Natural killer cell (primary cell): ENCODE measurements around the gene TENM4. TPM values are rescaled to one million over a fixed set of nuclear protein-coding genes. Genes with fewer than 3 reads are reported as not detected.
"Not testable (repeated sequence)": the region's sequence is repeated elsewhere in the genome, so short reads cannot be mapped to it uniquely, and the experiment has no call there.

Source experiments
- ATAC-seq, 3 donors: fragments of 150-1000 bp in 2 of 3; fragments of 200-7000 bp in 1 of 3; cut with Tn5 transposase; 1 replicate in 1 of 3; 2 replicates in 2 of 3; pipeline ENCODE4 v1.10.0; 2021; ENCODE audit warnings: mild to moderate bottlenecking in 2 of 3, moderate library complexity in 2 of 3
- DNase-seq, 2 donors: peaks; one replicate each; pipeline versions ENCODE4 v3.0.0 to v3.0.0-alpha.2; 2013 to 2021; ENCODE audit warnings: mixed read lengths in 1 of 2
- H3K27ac ChIP-seq: one replicate; pipeline ENCODE4 v1.5.1; 2013; ENCODE audit warnings: mild to moderate bottlenecking, low read length
- H3K27me3 ChIP-seq: one replicate; pipeline ENCODE4 v1.6.1; 2013; ENCODE audit warnings: low read length; ENCODE audit not compliant: control insufficient read depth, insufficient read depth
- H3K36me3 ChIP-seq: one replicate; pipeline ENCODE4 v1.6.1; 2013; ENCODE audit warnings: low read length; ENCODE audit not compliant: control insufficient read depth, insufficient read depth
- H3K4me1 ChIP-seq: one replicate; pipeline ENCODE4 v1.6.1; 2013; ENCODE audit warnings: low read length; ENCODE audit not compliant: control insufficient read depth, insufficient read depth
- H3K4me3 ChIP-seq: one replicate; pipeline ENCODE4 v1.5.1; 2013; ENCODE audit warnings: low read length
- H3K9me3 ChIP-seq: one replicate; pipeline ENCODE4 v1.6.1; 2013; ENCODE audit warnings: low read length; ENCODE audit not compliant: control insufficient read depth, insufficient read depth
- H3K27ac Mint-ChIP-seq, 2 donors: one replicate each; pipeline ENCODE4 v1.8.0; 2022; ENCODE audit warnings: mild to moderate bottlenecking in 2 of 2, mixed read lengths in 2 of 2, moderate library complexity in 1 of 2
- H3K27me3 Mint-ChIP-seq, 2 donors: one replicate each; pipeline ENCODE4 v1.8.0; 2022; ENCODE audit warnings: low read depth in 2 of 2, mixed read lengths in 2 of 2
- H3K36me3 Mint-ChIP-seq: one replicate; pipeline ENCODE4 v1.8.0; 2022; ENCODE audit warnings: mixed read lengths
- H3K4me1 Mint-ChIP-seq, 2 donors: one replicate each; pipeline ENCODE4 v1.8.0; 2022; ENCODE audit warnings: mixed read lengths in 2 of 2
- H3K4me3 Mint-ChIP-seq: one replicate; pipeline ENCODE4 v1.8.0; 2022; ENCODE audit warnings: mild to moderate bottlenecking, moderate library complexity, mixed read lengths
- H3K9me3 Mint-ChIP-seq, 2 donors: one replicate each; pipeline ENCODE4 v1.8.0; 2022; ENCODE audit warnings: mixed read lengths in 2 of 2
- WGBS: methylation state at CpG from one replicate; pipeline ENCODE4 v1.1.7; 2013; ENCODE audit warnings: missing lambda C conversion rate; ENCODE audit not compliant: insufficient coverage; 5-methylcytosine and 5-hydroxymethylcytosine counted together
- intact Hi-C: fragments of 100-400 bp; cut with micrococcal nuclease; formaldehyde crosslinking; loops from one replicate; pipeline ENCODE4 v1.14.2; 2022
- total RNA-seq, 4 donors: library from RNA; stranded (reverse); fragments of 120-200 nt in 1 of 4; gene quantifications; one replicate each; pipeline versions ENCODE4 v1.2.3 to v1.2.4, GENCODE V29; 2013 to 2022
- TF ChIP-seq, protein P1 (sequence below): fragments of 200-600 bp; IDR thresholded peaks from one replicate; pipeline ENCODE4 v1.8.0; 2022; ENCODE audit warnings: antibody characterized with exemption

TENM4 gene
- total RNA-seq, 3 donors from 2014 or later (not counting 1 experiment from before 2014, with no cell fraction given) = 0.63 to 0.75 TPM; not detected in 1

- no peak overlapping the region for H3K4me3 Mint-ChIP-seq
- DNase-seq (no peak), ATAC-seq (no peak)
- H3K36me3 Mint-ChIP-seq = no peaks in the 10 kb centered on the region
- TF ChIP-seq, protein P1, sequence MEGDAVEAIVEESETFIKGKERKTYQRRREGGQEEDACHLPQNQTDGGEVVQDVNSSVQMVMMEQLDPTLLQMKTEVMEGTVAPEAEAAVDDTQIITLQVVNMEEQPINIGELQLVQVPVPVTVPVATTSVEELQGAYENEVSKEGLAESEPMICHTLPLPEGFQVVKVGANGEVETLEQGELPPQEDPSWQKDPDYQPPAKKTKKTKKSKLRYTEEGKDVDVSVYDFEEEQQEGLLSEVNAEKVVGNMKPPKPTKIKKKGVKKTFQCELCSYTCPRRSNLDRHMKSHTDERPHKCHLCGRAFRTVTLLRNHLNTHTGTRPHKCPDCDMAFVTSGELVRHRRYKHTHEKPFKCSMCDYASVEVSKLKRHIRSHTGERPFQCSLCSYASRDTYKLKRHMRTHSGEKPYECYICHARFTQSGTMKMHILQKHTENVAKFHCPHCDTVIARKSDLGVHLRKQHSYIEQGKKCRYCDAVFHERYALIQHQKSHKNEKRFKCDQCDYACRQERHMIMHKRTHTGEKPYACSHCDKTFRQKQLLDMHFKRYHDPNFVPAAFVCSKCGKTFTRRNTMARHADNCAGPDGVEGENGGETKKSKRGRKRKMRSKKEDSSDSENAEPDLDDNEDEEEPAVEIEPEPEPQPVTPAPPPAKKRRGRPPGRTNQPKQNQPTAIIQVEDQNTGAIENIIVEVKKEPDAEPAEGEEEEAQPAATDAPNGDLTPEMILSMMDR = no peak
- no peaks in the 10 kb centered on the region for H3K4me1 Mint-ChIP-seq
- Histone ChIP-seq H3K4me1 (no peaks in the 10 kb centered on the region), H3K9me3 (no peaks in the 10 kb centered on the region), H3K36me3 (no peaks in the 10 kb centered on the region), H3K27me3 (no peaks in the 10 kb centered on the region), H3K4me3 (no peak overlapping the region), H3K27ac (no peak overlapping the region)
- no peak overlapping the region for H3K27ac Mint-ChIP-seq
- 91% methylated on average over 1 of the region's 3 CpGs for WGBS
- intact Hi-C loops = no loop called here
- H3K27me3 Mint-ChIP-seq = no peaks in the 10 kb centered on the region
- peaks cover 0 to 2% of the 10 kb centered on the region in 2 donors for H3K9me3 Mint-ChIP-seq
Observed at GRCh38 chr11:78981153-78981552, 459.7 kb downstream of the TENM4 start.

- Histone ChIP-seq H3K4me3 (no peak overlapping the region), H3K4me1 (no peaks in the 10 kb centered on the region), H3K9me3 (no peaks in the 10 kb centered on the region), H3K36me3 (no peaks in the 10 kb centered on the region), H3K27me3 (no peaks in the 10 kb centered on the region), H3K27ac (no peak overlapping the region)
- 97% methylated on average over 2 of the region's 2 CpGs for WGBS
- Mint-ChIP-seq H3K36me3 (no peaks in the 10 kb centered on the region), H3K27me3 (no peaks in the 10 kb centered on the region), H3K27ac (no peak overlapping the region), H3K4me1 (no peaks in the 10 kb centered on the region), H3K9me3 (peaks cover 0 to 2% of the 10 kb centered on the region in 2 donors), H3K4me3 (no peak overlapping the region)
- intact Hi-C loops = no loop called here
- DNase-seq = no peak
- ATAC-seq = no peak
- TF ChIP-seq, protein P1 = no peak
Observed at GRCh38 chr11:78978831-78979230, 462.0 kb downstream of the TENM4 start.

- ATAC-seq, H3K4me1 Mint-ChIP-seq, H3K36me3 ChIP-seq, H3K27me3 Mint-ChIP-seq, H3K4me3 ChIP-seq, H3K9me3 ChIP-seq, H3K4me1 ChIP-seq, DNase-seq, H3K4me3 Mint-ChIP-seq, H3K9me3 Mint-ChIP-seq, H3K27ac ChIP-seq, intact Hi-C loops, H3K27ac Mint-ChIP-seq, H3K36me3 Mint-ChIP-seq, H3K27me3 ChIP-seq: not testable (repeated sequence)
- 91% methylated on average over 2 of the region's 3 CpGs for WGBS
Observed at GRCh38 chr11:78977848-78978247, 463.0 kb downstream of the TENM4 start.

- no peak overlapping the region for H3K27ac Mint-ChIP-seq
- no peak for ATAC-seq
- H3K36me3 ChIP-seq = no peaks in the 10 kb centered on the region
- no peaks in the 10 kb centered on the region for H3K4me1 Mint-ChIP-seq
- no peak overlapping the region for H3K27ac ChIP-seq
- intact Hi-C loops = no loop called here
- 94% methylated on average over 3 of the region's 3 CpGs for WGBS
- no peaks in the 10 kb centered on the region for H3K27me3 Mint-ChIP-seq
- DNase-seq = no peak
- H3K36me3 Mint-ChIP-seq = no peaks in the 10 kb centered on the region
- no peak overlapping the region for H3K4me3 Mint-ChIP-seq
- no peak overlapping the region for H3K4me3 ChIP-seq
- H3K9me3 ChIP-seq = no peaks in the 10 kb centered on the region
- no peaks in the 10 kb centered on the region for H3K4me1 ChIP-seq
- H3K9me3 Mint-ChIP-seq = peaks cover 0 to 2% of the 10 kb centered on the region in 2 donors
- TF ChIP-seq, protein P1 = no peak
- no peaks in the 10 kb centered on the region for H3K27me3 ChIP-seq
Observed at GRCh38 chr11:78977009-78977408, 463.8 kb downstream of the TENM4 start.
